Measurements from ENCODE around the gene HSPB9.

Gene HSPB9

GRCh38 chr17:42094375-42095069 lies 28.1 kb upstream of the HSPB9 start:
- H3K4me3 Mint-ChIP-seq: no peak overlapping the region
- no peak overlapping the region for H3K27ac Mint-ChIP-seq
- H3K27me3 Mint-ChIP-seq: peaks cover 23% of the 10 kb centered on the region
- peaks cover 7% of the 10 kb centered on the region for H3K4me1 Mint-ChIP-seq (ENCODE audit: low read depth)
- H3K9me3 Mint-ChIP-seq: no peaks in the 10 kb centered on the region
- H3K36me3 Mint-ChIP-seq (ENCODE audit: low read depth): no peaks in the 10 kb centered on the region

- H3K36me3 Mint-ChIP-seq (ENCODE audit: low read depth): no peaks in the 10 kb centered on the region
- no peaks in the 10 kb centered on the region for H3K9me3 Mint-ChIP-seq
- H3K4me3 Mint-ChIP-seq: no peak overlapping the region
- H3K27ac Mint-ChIP-seq: no peak overlapping the region
- peaks cover 7% of the 10 kb centered on the region for H3K4me1 Mint-ChIP-seq (ENCODE audit: low read depth)
- H3K27me3 Mint-ChIP-seq: peaks cover 23% of the 10 kb centered on the region
Measured at GRCh38 chr17:42096360-42097111, 26.1 kb upstream of the HSPB9 start.

GRCh38 chr17:42097691-42098631 lies 24.6 kb upstream of the HSPB9 start, which contains the start of gene ZNF385C:
TSS of gene ZNF385C (minus strand) at chr17:42098473. CDS start at chr17:42063056, 35,417 bp downstream.
- H3K27ac Mint-ChIP-seq: no peak within 1 kb of the TSS
- H3K4me3 Mint-ChIP-seq: peak within 1 kb of the TSS; percentile 26
- H3K4me1 Mint-ChIP-seq (ENCODE audit: low read depth): peaks cover 7% of the 10 kb centered on the region
- no peaks in the 10 kb centered on the region for H3K36me3 Mint-ChIP-seq (ENCODE audit: low read depth)
- H3K27me3 Mint-ChIP-seq: peaks cover 23% of the 10 kb centered on the region
- H3K9me3 Mint-ChIP-seq: no peaks in the 10 kb centered on the region

- Mint-ChIP-seq H3K4me3 (no peak overlapping the region), H3K9me3 (no peaks in the 10 kb centered on the region), H3K27me3 (peaks cover 23% of the 10 kb centered on the region), H3K36me3 (ENCODE audit: low read depth) (no peaks in the 10 kb centered on the region), H3K4me1 (ENCODE audit: low read depth) (peaks cover 7% of the 10 kb centered on the region), H3K27ac (no peak overlapping the region)
Measured at GRCh38 chr17:42098730-42099399, 23.7 kb upstream of the HSPB9 start.

- no peak overlapping the region for H3K27ac Mint-ChIP-seq
- no peaks in the 10 kb centered on the region for H3K36me3 Mint-ChIP-seq (ENCODE audit: low read depth)
- H3K9me3 Mint-ChIP-seq: no peaks in the 10 kb centered on the region
- H3K4me3 Mint-ChIP-seq: no peak overlapping the region
- peaks cover 13% of the 10 kb centered on the region for H3K27me3 Mint-ChIP-seq
- peaks cover 7% of the 10 kb centered on the region for H3K4me1 Mint-ChIP-seq (ENCODE audit: low read depth)
Measured at GRCh38 chr17:42101513-42102292, 20.9 kb upstream of the HSPB9 start.

GRCh38 chr17:42103221-42103954 lies 19.2 kb upstream of the HSPB9 start:
- Mint-ChIP-seq H3K9me3 (no peaks in the 10 kb centered on the region), H3K36me3 (ENCODE audit: low read depth) (no peaks in the 10 kb centered on the region), H3K4me3 (no peak overlapping the region), H3K27me3 (no peaks in the 10 kb centered on the region), H3K27ac (no peak overlapping the region), H3K4me1 (ENCODE audit: low read depth) (peaks cover 10% of the 10 kb centered on the region)

GRCh38 chr17:42104264-42104663 lies 18.3 kb upstream of the HSPB9 start:
- Mint-ChIP-seq H3K4me3 (no peak overlapping the region), H3K36me3 (ENCODE audit: low read depth) (no peaks in the 10 kb centered on the region), H3K27me3 (no peaks in the 10 kb centered on the region), H3K4me1 (ENCODE audit: low read depth) (peaks cover 10% of the 10 kb centered on the region), H3K9me3 (no peaks in the 10 kb centered on the region), H3K27ac (no peak overlapping the region)

GRCh38 chr17:42106009-42106408 lies 16.6 kb upstream of the HSPB9 start:
- H3K36me3 Mint-ChIP-seq (ENCODE audit: low read depth): no peaks in the 10 kb centered on the region
- H3K4me1 Mint-ChIP-seq (ENCODE audit: low read depth): peaks cover 21% of the 10 kb centered on the region
- no peak overlapping the region for H3K4me3 Mint-ChIP-seq
- no peaks in the 10 kb centered on the region for H3K9me3 Mint-ChIP-seq
- no peak overlapping the region for H3K27ac Mint-ChIP-seq
- no peaks in the 10 kb centered on the region for H3K27me3 Mint-ChIP-seq

- no peaks in the 10 kb centered on the region for H3K9me3 Mint-ChIP-seq
- no peak overlapping the region for H3K4me3 Mint-ChIP-seq
- H3K27me3 Mint-ChIP-seq: no peaks in the 10 kb centered on the region
- H3K4me1 Mint-ChIP-seq (ENCODE audit: low read depth): peaks cover 32% of the 10 kb centered on the region
- H3K36me3 Mint-ChIP-seq (ENCODE audit: low read depth): no peaks in the 10 kb centered on the region
- no peak overlapping the region for H3K27ac Mint-ChIP-seq
Measured at GRCh38 chr17:42107124-42107523, 15.5 kb upstream of the HSPB9 start.

GRCh38 chr17:42107597-42108576 lies 14.7 kb upstream of the HSPB9 start:
- H3K4me1 Mint-ChIP-seq (ENCODE audit: low read depth): peaks cover 37% of the 10 kb centered on the region
- peak overlapping the region; percentile 6 for H3K27ac Mint-ChIP-seq
- H3K36me3 Mint-ChIP-seq (ENCODE audit: low read depth): no peaks in the 10 kb centered on the region
- H3K4me3 Mint-ChIP-seq: peak overlapping the region; percentile 60
- no peaks in the 10 kb centered on the region for H3K9me3 Mint-ChIP-seq
- H3K27me3 Mint-ChIP-seq: no peaks in the 10 kb centered on the region

GRCh38 chr17:42109086-42109485 lies 13.5 kb upstream of the HSPB9 start:
- no peak overlapping the region for H3K4me3 Mint-ChIP-seq
- no peaks in the 10 kb centered on the region for H3K9me3 Mint-ChIP-seq
- H3K36me3 Mint-ChIP-seq (ENCODE audit: low read depth): peaks cover 3% of the 10 kb centered on the region
- no peaks in the 10 kb centered on the region for H3K27me3 Mint-ChIP-seq
- H3K27ac Mint-ChIP-seq: no peak overlapping the region
- H3K4me1 Mint-ChIP-seq (ENCODE audit: low read depth): peaks cover 39% of the 10 kb centered on the region

Measured in stimulated activated naive CD8-positive, alpha-beta T cell treated with anti-CD3 and anti-CD28 coated beads, Interleukin-15, Interleukin-2, amounts not matched to agents 100 ng/mL and 50 ng/mL, for 24 hours (primary cell).